Measurements from ENCODE around the gene GIMAP8.
A peak's percentile ranks its signal among the peaks of the same experiment; 100 is the strongest.
"Not testable (repeated sequence)": the region's sequence is repeated elsewhere in the genome, so short reads cannot be mapped to it uniquely, and the experiment has no call there.

The GIMAP8 gene

GRCh38 chr7:150476819-150477631 lies 26.6 kb downstream of the GIMAP8 start:
- DNase-seq = no peak
- no peaks in the 10 kb centered on the region for H3K9me3 ChIP-seq (ENCODE audit: control extremely low read depth in 1 of 5, control insufficient read depth in 4 of 5, insufficient read depth in 2 of 5, low read depth in 1 of 5, low read length in 4 of 5)
- peaks cover 1 to 23% (median 7%) of the 10 kb centered on the region in 4 experiments for H3K36me3 ChIP-seq (ENCODE audit: control insufficient read depth in 4 of 4, insufficient read depth in 4 of 4, low read length in 3 of 4)
- H3K4me3 ChIP-seq (ENCODE audit: control insufficient read depth in 1 of 7, extremely low read depth in 1 of 7, insufficient read depth in 4 of 7, low read depth in 2 of 7, low read length in 6 of 7) = no peak overlapping the region
- ChIA-PET CTCF (interaction anchor here (0.9 kb wide), 1 partner anchor 9 kb away, joined by 3 read pairs; no protein-coding TSS in a partner anchor), POLR2A (no interaction called here)
- no peak overlapping the region for H3K27ac ChIP-seq (ENCODE audit: insufficient read depth in 1 of 2, low read depth in 1 of 2, low read length in 2 of 2, poor library complexity in 1 of 2, severe bottlenecking in 2 of 2)
- peaks cover 11 to 24% (median 14%) of the 10 kb centered on the region in 4 experiments for H3K4me1 ChIP-seq (ENCODE audit: control extremely low read depth in 1 of 4, control insufficient read depth in 4 of 4, insufficient read depth in 4 of 4, low read length in 3 of 4)
- no peaks in the 10 kb centered on the region for H3K27me3 ChIP-seq (replicated peaks in 2 of 5; ENCODE audit: control insufficient read depth in 4 of 5, insufficient read depth in 5 of 5, low read length in 4 of 5)
- WGBS (ENCODE audit: insufficient coverage) = over 99% methylated on average over 24 of the region's 25 CpGs

DNA sequence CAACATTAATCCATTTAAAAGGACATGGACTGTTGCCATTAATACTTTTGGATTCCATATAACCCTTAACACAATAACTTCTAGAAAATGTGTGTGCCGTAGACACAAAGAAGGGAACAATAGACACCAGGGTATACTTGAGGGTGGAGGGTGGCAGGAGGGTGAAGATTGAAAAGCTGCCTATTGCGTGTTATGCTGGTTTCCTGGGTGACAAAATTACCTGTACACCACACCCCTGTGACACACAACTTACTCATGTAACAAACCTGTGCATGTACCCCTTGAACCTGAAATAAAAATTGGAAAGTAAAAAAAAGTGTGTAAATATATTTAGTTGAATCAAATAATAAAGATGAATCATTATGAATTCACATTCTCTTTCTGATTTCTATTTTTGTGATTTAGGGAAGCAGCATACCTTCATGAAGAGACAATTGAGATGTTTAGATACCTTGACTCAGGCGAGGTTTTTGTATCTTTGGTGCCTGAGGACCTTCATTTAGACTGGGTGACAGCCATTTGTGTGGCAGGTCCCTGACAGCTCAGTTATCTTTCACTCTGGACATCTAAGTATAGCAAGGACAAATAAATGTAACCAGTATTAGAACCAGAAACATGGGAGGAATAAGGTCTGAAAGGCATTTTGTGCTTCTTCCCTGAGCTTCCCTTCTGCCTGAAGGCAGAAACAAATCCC lies 28.7 kb downstream of the GIMAP8 start:
- Histone ChIP-seq H3K9me3 (ENCODE audit: control extremely low read depth in 1 of 5, control insufficient read depth in 4 of 5, insufficient read depth in 2 of 5, low read depth in 1 of 5, low read length in 4 of 5) (no peaks in the 10 kb centered on the region), H3K27ac (ENCODE audit: insufficient read depth in 1 of 2, low read depth in 1 of 2, low read length in 2 of 2, poor library complexity in 1 of 2, severe bottlenecking in 2 of 2) (no peak overlapping the region), H3K36me3 (ENCODE audit: control insufficient read depth in 4 of 4, insufficient read depth in 4 of 4, low read length in 3 of 4) (peaks cover 0 to 17% (median 4%) of the 10 kb centered on the region in 4 experiments), H3K27me3 (replicated peaks in 2 of 5; ENCODE audit: control insufficient read depth in 4 of 5, insufficient read depth in 5 of 5, low read length in 4 of 5) (no peaks in the 10 kb centered on the region), H3K4me1 (ENCODE audit: control extremely low read depth in 1 of 4, control insufficient read depth in 4 of 4, insufficient read depth in 4 of 4, low read length in 3 of 4) (peaks cover 19 to 43% (median 31%) of the 10 kb centered on the region in 4 experiments), H3K4me3 (ENCODE audit: control insufficient read depth in 1 of 7, extremely low read depth in 1 of 7, insufficient read depth in 4 of 7, low read depth in 2 of 7, low read length in 6 of 7) (no peak overlapping the region)
- WGBS (ENCODE audit: insufficient coverage) = 100% methylated on average over 1 of the region's 3 CpGs
- POLR2A ChIA-PET = interaction anchor here (1.0 kb wide), 1 partner anchor 18 kb away, joined by 3 read pairs; no protein-coding TSS in a partner anchor
- no peak for DNase-seq
- CTCF ChIA-PET = no interaction called here

- peaks cover 0 to 16% (median 1%) of the 10 kb centered on the region in 4 experiments for H3K36me3 ChIP-seq (ENCODE audit: control insufficient read depth in 4 of 4, insufficient read depth in 4 of 4, low read length in 3 of 4)
- DNase-seq = peak in 2 of 3 donors; percentile 33 to 57
- no peak overlapping the region for H3K4me3 ChIP-seq (ENCODE audit: control insufficient read depth in 1 of 7, extremely low read depth in 1 of 7, insufficient read depth in 4 of 7, low read depth in 2 of 7, low read length in 6 of 7)
- no peaks in the 10 kb centered on the region for H3K27me3 ChIP-seq (replicated peaks in 2 of 5; ENCODE audit: control insufficient read depth in 4 of 5, insufficient read depth in 5 of 5, low read length in 4 of 5)
- ChIA-PET CTCF (interaction anchor here (0.6 to 1.8 kb wide), 7 partner anchors 9 to 257 kb away, joined by 3 to 6 read pairs (median 3); no protein-coding TSS in a partner anchor), POLR2A (interaction anchor here (0.6 kb wide), 1 partner anchor 1220 kb away, joined by 5 read pairs; no protein-coding TSS in a partner anchor)
- no peak overlapping the region for H3K27ac ChIP-seq (ENCODE audit: insufficient read depth in 1 of 2, low read depth in 1 of 2, low read length in 2 of 2, poor library complexity in 1 of 2, severe bottlenecking in 2 of 2)
- H3K9me3 ChIP-seq (ENCODE audit: control extremely low read depth in 1 of 5, control insufficient read depth in 4 of 5, insufficient read depth in 2 of 5, low read depth in 1 of 5, low read length in 4 of 5) = no peaks in the 10 kb centered on the region
- WGBS (ENCODE audit: insufficient coverage) = 100% methylated on average over 4 of the region's 9 CpGs
- peaks cover 20 to 58% (median 40%) of the 10 kb centered on the region in 4 experiments for H3K4me1 ChIP-seq (ENCODE audit: control extremely low read depth in 1 of 4, control insufficient read depth in 4 of 4, insufficient read depth in 4 of 4, low read length in 3 of 4)
These were observed 30.9 kb downstream of the GIMAP8 start for GRCh38 chr7:150481186-150481920.

GRCh38 chr7:150481922-150482321 lies 31.5 kb downstream of the GIMAP8 start:
- H3K4me3 ChIP-seq (ENCODE audit: control insufficient read depth in 1 of 7, extremely low read depth in 1 of 7, insufficient read depth in 4 of 7, low read depth in 2 of 7, low read length in 6 of 7) = peak overlapping the region in 1 of 7 experiments; percentile 23
- peaks cover 24 to 61% (median 40%) of the 10 kb centered on the region in 4 experiments for H3K4me1 ChIP-seq (ENCODE audit: control extremely low read depth in 1 of 4, control insufficient read depth in 4 of 4, insufficient read depth in 4 of 4, low read length in 3 of 4)
- no peak for DNase-seq
- peaks cover 0 to 12% (median 1%) of the 10 kb centered on the region in 4 experiments for H3K36me3 ChIP-seq (ENCODE audit: control insufficient read depth in 4 of 4, insufficient read depth in 4 of 4, low read length in 3 of 4)
- no peak overlapping the region for H3K27ac ChIP-seq (ENCODE audit: insufficient read depth in 1 of 2, low read depth in 1 of 2, low read length in 2 of 2, poor library complexity in 1 of 2, severe bottlenecking in 2 of 2)
- no peaks in the 10 kb centered on the region for H3K9me3 ChIP-seq (ENCODE audit: control extremely low read depth in 1 of 5, control insufficient read depth in 4 of 5, insufficient read depth in 2 of 5, low read depth in 1 of 5, low read length in 4 of 5)
- ChIA-PET CTCF (interaction anchor here (1.1 to 1.8 kb wide), 4 partner anchors 27 to 256 kb away, joined by 3 to 6 read pairs (median 4); no protein-coding TSS in a partner anchor), POLR2A (interaction anchor here (0.6 kb wide), 1 partner anchor 1221 kb away, joined by 5 read pairs; no protein-coding TSS in a partner anchor)
- 95% methylated on average over 2 of the region's 4 CpGs for WGBS (ENCODE audit: insufficient coverage)
- H3K27me3 ChIP-seq (replicated peaks in 2 of 5; ENCODE audit: control insufficient read depth in 4 of 5, insufficient read depth in 5 of 5, low read length in 4 of 5) = no peaks in the 10 kb centered on the region

DNA sequence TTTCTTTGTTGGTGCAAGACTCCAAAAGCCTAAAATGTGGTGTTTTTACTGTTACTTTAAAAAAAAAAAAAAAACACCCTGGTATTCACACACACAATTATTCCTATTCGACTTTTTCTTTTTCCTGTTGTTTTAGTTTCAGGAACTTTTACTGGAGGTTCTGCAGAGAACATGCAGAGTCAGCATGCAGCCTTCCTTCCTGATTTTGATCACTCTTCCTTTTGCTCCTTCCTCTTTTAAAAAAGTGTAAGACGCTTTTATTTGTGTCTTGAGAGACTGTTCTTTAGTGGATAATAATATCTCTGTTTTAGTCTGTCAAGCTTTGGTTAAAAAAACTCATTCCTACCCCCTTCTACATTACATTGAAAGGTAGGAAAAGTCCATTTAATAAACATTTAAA lies 33.1 kb downstream of the GIMAP8 start:
- not testable (repeated sequence) for H3K27me3 ChIP-seq (replicated peaks in 2 of 5; ENCODE audit: control insufficient read depth in 4 of 5, insufficient read depth in 5 of 5, low read length in 4 of 5); H3K9me3 ChIP-seq (ENCODE audit: control extremely low read depth in 1 of 5, control insufficient read depth in 4 of 5, insufficient read depth in 2 of 5, low read depth in 1 of 5, low read length in 4 of 5); H3K36me3 ChIP-seq (ENCODE audit: control insufficient read depth in 4 of 4, insufficient read depth in 4 of 4, low read length in 3 of 4)
- ChIA-PET POLR2A (interaction anchor here (0.6 kb wide), 1 partner anchor 14 kb away, joined by 3 read pairs; no protein-coding TSS in a partner anchor), CTCF (interaction anchor here (2.3 kb wide), 1 partner anchor 33 kb away, joined by 5 read pairs; the partner anchor contains the start of gene GIMAP8)
- H3K4me1 ChIP-seq (ENCODE audit: control extremely low read depth in 1 of 4, control insufficient read depth in 4 of 4, insufficient read depth in 4 of 4, low read length in 3 of 4) = peaks cover 24 to 61% (median 40%) of the 10 kb centered on the region in 4 experiments
- H3K4me3 ChIP-seq (ENCODE audit: control insufficient read depth in 1 of 7, extremely low read depth in 1 of 7, insufficient read depth in 4 of 7, low read depth in 2 of 7, low read length in 6 of 7) = peak overlapping the region in 3 of 7 experiments; percentile 22 to 43 (median 35)
- DNase-seq = peak; percentile 44 to 63 (median 45)
- peak overlapping the region; percentile 64 to 75 for H3K27ac ChIP-seq (ENCODE audit: insufficient read depth in 1 of 2, low read depth in 1 of 2, low read length in 2 of 2, poor library complexity in 1 of 2, severe bottlenecking in 2 of 2)
- no CpG with 5 or more reads among the region's 2 CpGs for WGBS (ENCODE audit: insufficient coverage)

GRCh38 chr7:150484071-150484470 lies 33.6 kb downstream of the GIMAP8 start:
- peak overlapping the region in 2 of 7 experiments; percentile 19 to 43 for H3K4me3 ChIP-seq (ENCODE audit: control insufficient read depth in 1 of 7, extremely low read depth in 1 of 7, insufficient read depth in 4 of 7, low read depth in 2 of 7, low read length in 6 of 7)
- peak; percentile 29 to 68 (median 50) for DNase-seq
- POLR2A ChIA-PET; H3K9me3 ChIP-seq (ENCODE audit: control extremely low read depth in 1 of 5, control insufficient read depth in 4 of 5, insufficient read depth in 2 of 5, low read depth in 1 of 5, low read length in 4 of 5); H3K36me3 ChIP-seq (ENCODE audit: control insufficient read depth in 4 of 4, insufficient read depth in 4 of 4, low read length in 3 of 4); H3K27me3 ChIP-seq (replicated peaks in 2 of 5; ENCODE audit: control insufficient read depth in 4 of 5, insufficient read depth in 5 of 5, low read length in 4 of 5): not testable (repeated sequence)
- H3K4me1 ChIP-seq (ENCODE audit: control extremely low read depth in 1 of 4, control insufficient read depth in 4 of 4, insufficient read depth in 4 of 4, low read length in 3 of 4) = peaks cover 24 to 61% (median 40%) of the 10 kb centered on the region in 4 experiments
- no CpG with 5 or more reads among the region's 3 CpGs for WGBS (ENCODE audit: insufficient coverage)
- CTCF ChIA-PET = interaction anchor here (1.3 to 2.3 kb wide), 2 partner anchors 18 to 33 kb away, joined by 4 to 5 read pairs; partner anchors contain the start of gene GIMAP8
- H3K27ac ChIP-seq (ENCODE audit: insufficient read depth in 1 of 2, low read depth in 1 of 2, low read length in 2 of 2, poor library complexity in 1 of 2, severe bottlenecking in 2 of 2) = peak overlapping the region; percentile 64 to 75

Data from common myeloid progenitor, CD34-positive (primary cell).